Activated T-cell treated with anti-CD3 and anti-CD28 coated beads, Interleukin-2, amount 50 U/mL, for 72 hours (primary cell): ENCODE measurements around the gene DCLRE1C. TPM values are rescaled to one million over a fixed set of nuclear protein-coding genes. Genes with fewer than 3 reads are reported as not detected.
"Not testable (repeated sequence)": the region's sequence is repeated elsewhere in the genome, so short reads cannot be mapped to it uniquely, and the experiment has no call there.

Experiments
- ATAC-seq, 2 donors: fragments of 150-1000 bp; cut with Tn5 transposase; replicated peaks in 1 of 2; 2 replicates each; pipeline ENCODE4 v1.10.0; 2021; ENCODE audit warnings: moderate library complexity in 2 of 2, mild to moderate bottlenecking in 1 of 2
- DNase-seq, 2 donors: peaks; one replicate each; pipeline ENCODE4 v3.0.0; 2021 to 2022; ENCODE audit warnings: mixed read lengths in 1 of 2
- H3K27ac Mint-ChIP-seq: one replicate; pipeline ENCODE4 v1.8.0; 2022; ENCODE audit warnings: mild to moderate bottlenecking, moderate library complexity, mixed read lengths
- H3K27me3 Mint-ChIP-seq: one replicate; pipeline ENCODE4 v1.8.0; 2022; ENCODE audit warnings: low read depth, mixed read lengths
- H3K36me3 Mint-ChIP-seq, 2 donors: one replicate each; pipeline ENCODE4 v1.8.0; 2022; ENCODE audit warnings: mixed read lengths in 2 of 2, mild to moderate bottlenecking in 1 of 2; ENCODE audit not compliant: insufficient read depth in 2 of 2
- H3K4me1 Mint-ChIP-seq: one replicate; pipeline ENCODE4 v1.8.0; 2022; ENCODE audit warnings: low read depth, mixed read lengths
- H3K4me3 Mint-ChIP-seq, 2 donors: one replicate each; pipeline ENCODE4 v1.8.0; 2022; ENCODE audit warnings: mild to moderate bottlenecking in 2 of 2, mixed read lengths in 2 of 2, moderate library complexity in 2 of 2
- H3K9me3 Mint-ChIP-seq, 2 donors: one replicate each; pipeline ENCODE4 v1.8.0; 2022; ENCODE audit warnings: mixed read lengths in 2 of 2
- total RNA-seq, 2 donors: library from RNA; stranded (reverse); gene quantifications; one replicate each; pipeline ENCODE4 v1.2.3, GENCODE V29; 2022

The DCLRE1C gene
- total RNA-seq, 2 donors from 2014 or later = 22.9 to 25.8 TPM

DNA sequence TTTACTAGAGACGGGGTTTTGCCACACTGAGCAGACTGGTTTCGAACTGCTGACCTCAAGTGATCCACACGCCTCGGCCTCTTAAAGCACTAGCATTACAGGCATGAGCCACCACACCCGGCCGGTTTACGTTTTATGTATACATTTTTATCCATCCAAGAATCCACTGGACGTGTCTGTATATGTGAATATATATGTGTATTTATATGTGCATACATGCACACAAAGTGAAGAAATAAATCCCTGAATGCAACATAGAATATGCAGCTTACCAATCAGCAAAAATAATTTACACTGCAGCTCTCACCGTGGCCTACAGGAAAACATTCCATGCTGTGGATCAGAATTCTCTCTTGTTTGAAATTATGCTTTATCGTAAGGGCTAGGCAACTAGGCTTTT lies 23.3 kb downstream of the DCLRE1C start:
- Mint-ChIP-seq H3K36me3 (peaks cover 5 to 40% of the 10 kb centered on the region in 2 donors), H3K4me3 (no peak overlapping the region), H3K9me3 (no peaks in the 10 kb centered on the region), H3K27me3 (no peaks in the 10 kb centered on the region), H3K4me1 (no peaks in the 10 kb centered on the region), H3K27ac (no peak overlapping the region)
- ATAC-seq = no peak
- DNase-seq = no peak

DNA sequence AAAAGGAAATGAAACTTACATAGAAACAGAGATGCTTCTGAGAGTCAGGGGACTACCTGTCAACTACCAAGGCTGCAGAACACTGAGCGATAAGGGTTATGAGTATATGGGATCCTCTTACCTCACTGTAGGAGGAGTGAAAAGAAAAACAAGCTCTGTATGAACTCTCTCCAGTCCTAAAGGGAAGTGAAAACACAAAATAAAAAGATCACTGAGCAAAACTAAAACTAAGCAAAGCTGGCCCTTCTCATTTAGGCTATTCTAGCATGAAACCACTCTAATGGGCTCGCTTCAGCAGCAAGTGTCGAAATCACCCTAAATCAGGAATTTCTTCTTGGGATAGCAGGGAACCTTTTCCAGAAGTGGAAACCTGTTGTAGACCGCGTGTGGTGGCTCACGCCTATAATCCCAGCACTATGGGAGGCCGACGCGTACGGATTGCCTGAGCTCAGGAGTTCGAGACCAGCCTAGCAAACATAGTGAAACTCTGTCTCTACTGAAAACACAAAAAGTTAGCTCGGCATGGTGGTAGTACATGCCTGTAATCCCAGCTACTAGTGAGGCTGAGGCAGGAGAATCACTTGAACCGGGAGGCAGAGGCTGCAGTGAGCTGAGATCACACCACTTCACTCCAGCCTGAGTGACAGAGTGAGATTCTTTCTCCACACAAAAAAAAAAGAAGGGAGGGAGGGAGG lies 27.0 kb downstream of the DCLRE1C start:
- no peaks in the 10 kb centered on the region for H3K9me3 Mint-ChIP-seq
- H3K4me3 Mint-ChIP-seq = no peak overlapping the region
- DNase-seq (no peak), ATAC-seq (no peak)
- H3K27me3 Mint-ChIP-seq = no peaks in the 10 kb centered on the region
- no peaks in the 10 kb centered on the region for H3K4me1 Mint-ChIP-seq
- H3K27ac Mint-ChIP-seq = no peak overlapping the region
- peaks cover 8 to 38% of the 10 kb centered on the region in 2 donors for H3K36me3 Mint-ChIP-seq

DNA sequence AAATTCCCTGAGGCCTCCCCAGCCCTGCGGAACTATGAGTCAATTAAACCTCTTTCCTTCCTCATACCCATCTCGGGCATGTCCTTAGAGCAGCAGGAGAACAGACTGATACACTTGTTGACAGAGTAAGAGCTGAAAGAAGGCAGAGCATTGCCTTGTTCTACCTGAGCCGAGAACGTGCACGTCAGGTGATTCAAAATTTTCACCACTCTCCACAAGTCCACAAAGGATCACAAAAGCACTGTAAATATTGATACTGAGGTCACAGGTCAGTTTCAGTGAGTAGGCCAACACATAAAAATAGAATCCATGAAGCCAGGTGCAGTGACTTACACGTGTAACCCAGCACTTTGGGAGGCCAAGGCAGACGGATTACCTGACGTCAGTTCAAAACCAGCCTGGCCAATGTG lies 27.8 kb downstream of the DCLRE1C start:
- Mint-ChIP-seq H3K27ac (no peak overlapping the region), H3K4me3 (no peak overlapping the region), H3K36me3 (peaks cover 14 to 39% of the 10 kb centered on the region in 2 donors), H3K27me3 (no peaks in the 10 kb centered on the region), H3K4me1 (no peaks in the 10 kb centered on the region), H3K9me3 (no peaks in the 10 kb centered on the region)
- ATAC-seq (no peak), DNase-seq (no peak)

DNA sequence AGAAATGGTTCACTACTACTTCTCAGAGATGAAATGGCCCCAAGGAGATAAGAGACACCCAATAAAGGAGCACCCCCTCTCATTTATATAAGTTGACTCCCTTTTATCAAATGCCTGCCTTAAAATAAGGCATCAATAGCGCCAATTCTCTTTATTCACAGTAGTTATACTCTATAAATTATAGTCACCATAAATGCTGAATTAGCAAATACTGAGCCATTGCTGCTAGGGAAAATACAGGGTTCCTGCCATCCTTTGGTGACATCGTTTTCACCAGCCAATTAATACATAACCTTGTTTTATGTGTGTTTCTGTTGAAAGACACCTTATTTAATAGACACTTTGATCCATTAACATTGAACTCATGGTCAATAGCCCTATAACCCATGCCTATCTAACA lies 28.6 kb downstream of the DCLRE1C start:
- Mint-ChIP-seq H3K27me3 (no peaks in the 10 kb centered on the region), H3K27ac (no peak overlapping the region), H3K4me1 (no peaks in the 10 kb centered on the region), H3K4me3 (no peak overlapping the region), H3K9me3 (no peaks in the 10 kb centered on the region), H3K36me3 (peaks cover 14 to 42% of the 10 kb centered on the region in 2 donors)
- DNase-seq (no peak), ATAC-seq (no peak)

DNA sequence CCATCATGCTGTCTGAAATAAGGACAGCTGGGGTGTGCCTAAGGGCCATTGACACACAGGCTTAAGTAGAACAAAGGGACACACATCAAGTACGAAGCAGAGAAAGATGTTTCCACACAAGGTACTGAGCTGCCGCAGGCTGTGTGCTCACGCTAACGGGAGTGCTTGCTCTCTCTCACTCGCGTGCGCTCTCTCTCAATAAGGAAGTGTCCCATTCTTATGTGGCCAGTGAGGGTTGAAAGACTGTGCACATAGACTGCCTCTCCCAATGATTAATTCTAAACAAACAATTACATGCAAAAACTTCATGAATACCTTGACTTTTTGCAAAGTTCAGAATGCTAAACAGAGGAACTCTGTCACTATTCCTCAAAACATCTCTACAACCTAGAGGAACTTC lies 29.9 kb downstream of the DCLRE1C start:
- H3K4me1 Mint-ChIP-seq = no peaks in the 10 kb centered on the region
- peaks cover 20 to 54% of the 10 kb centered on the region in 2 donors for H3K36me3 Mint-ChIP-seq
- H3K4me3 Mint-ChIP-seq = no peak overlapping the region
- H3K27me3 Mint-ChIP-seq = no peaks in the 10 kb centered on the region
- no peak overlapping the region for H3K27ac Mint-ChIP-seq
- no peaks in the 10 kb centered on the region for H3K9me3 Mint-ChIP-seq
- no peak for DNase-seq
- ATAC-seq = no peak

DNA sequence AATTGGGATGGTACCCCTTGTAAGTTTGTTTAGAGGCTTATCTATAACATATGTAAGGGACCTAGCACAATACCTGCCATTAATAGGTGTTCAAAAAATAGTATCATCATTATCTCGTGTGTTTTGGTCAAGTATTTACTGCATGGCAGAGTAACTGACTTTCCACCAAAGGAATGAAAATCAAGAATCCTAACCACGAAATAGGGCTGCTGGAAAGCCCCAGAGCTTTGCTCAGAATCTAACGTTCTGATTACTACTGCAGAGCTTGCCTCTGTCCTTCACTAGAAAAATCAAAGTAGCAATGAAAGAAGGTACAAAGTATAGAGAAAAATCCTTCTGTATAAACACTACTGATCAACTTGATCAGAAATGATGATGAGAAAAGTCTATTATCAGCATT lies 34.9 kb downstream of the DCLRE1C start:
- Mint-ChIP-seq H3K27me3 (no peaks in the 10 kb centered on the region), H3K9me3 (peaks cover 0 to 2% of the 10 kb centered on the region in 2 donors), H3K36me3 (peaks cover 36 to 64% of the 10 kb centered on the region in 2 donors), H3K4me3 (no peak overlapping the region), H3K4me1 (peaks cover 16% of the 10 kb centered on the region), H3K27ac (no peak overlapping the region)
- DNase-seq (no peak), ATAC-seq (no peak)

DNA sequence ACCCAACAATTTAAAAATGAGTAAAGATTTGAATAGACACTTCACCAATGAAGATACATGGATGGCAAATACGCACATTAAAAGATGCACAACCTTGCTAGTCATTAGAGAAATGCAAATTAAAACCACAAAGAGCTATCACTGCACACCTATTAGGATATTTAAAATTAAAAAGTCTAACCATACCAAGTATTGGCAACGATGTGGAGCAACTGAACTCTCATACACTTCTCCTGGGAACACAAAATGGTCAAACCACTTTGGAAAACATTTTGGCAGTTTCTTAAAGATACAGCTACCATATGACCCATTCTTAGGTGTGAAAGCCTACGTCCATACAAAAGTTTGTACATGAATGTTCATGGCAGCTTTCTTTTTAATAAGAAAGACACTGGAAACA lies 36.1 kb downstream of the DCLRE1C start:
- Mint-ChIP-seq H3K36me3 (peaks cover 37 to 75% of the 10 kb centered on the region in 2 donors), H3K27ac (no peak overlapping the region), H3K4me1 (peaks cover 16% of the 10 kb centered on the region), H3K4me3 (no peak overlapping the region), H3K9me3 (peaks cover 0 to 2% of the 10 kb centered on the region in 2 donors), H3K27me3 (no peaks in the 10 kb centered on the region)
- ATAC-seq (no peak), DNase-seq (no peak)

DNA sequence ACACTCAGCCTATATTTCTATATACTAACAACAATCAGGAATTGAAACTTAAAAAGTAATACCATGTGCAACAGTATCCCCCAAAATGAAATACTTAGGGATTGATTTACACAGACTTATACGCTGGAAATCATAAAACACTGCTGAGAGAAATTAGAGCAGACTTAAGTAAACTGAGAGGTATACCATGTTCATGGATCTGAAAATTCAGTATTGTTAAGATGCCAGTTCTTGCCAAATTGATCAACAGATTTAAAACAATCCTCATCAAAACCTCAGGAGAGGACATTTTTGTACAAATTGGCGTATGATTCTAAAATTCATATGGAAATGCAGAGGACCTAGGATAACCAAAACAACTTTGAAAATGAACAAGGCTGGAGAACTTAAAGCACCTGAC lies 37.3 kb downstream of the DCLRE1C start:
- Mint-ChIP-seq H3K4me1 (peaks cover 16% of the 10 kb centered on the region), H3K27me3 (no peaks in the 10 kb centered on the region), H3K4me3 (no peak overlapping the region), H3K27ac (no peak overlapping the region), H3K9me3 (peaks cover 0 to 2% of the 10 kb centered on the region in 2 donors), H3K36me3 (peaks cover 36 to 73% of the 10 kb centered on the region in 2 donors)
- no peak for DNase-seq
- no peak for ATAC-seq

DNA sequence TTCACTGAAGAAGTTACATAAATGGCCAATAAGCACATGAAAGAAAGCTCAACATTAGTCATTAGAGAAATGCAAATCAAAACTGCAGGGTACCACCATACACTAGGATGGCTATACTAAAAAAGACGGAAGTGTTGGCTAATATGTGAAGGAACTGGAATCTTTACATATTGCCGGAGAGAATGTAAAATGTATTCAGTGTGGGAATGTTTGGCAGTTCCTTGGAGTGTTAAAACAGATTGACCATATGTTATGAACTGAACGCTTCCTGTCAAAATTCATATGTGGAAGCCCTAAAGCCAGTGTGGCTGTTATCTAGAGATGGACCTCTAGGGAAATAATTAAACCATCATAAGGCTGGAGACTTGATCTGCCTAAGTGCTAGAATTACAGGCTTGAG lies 42.1 kb downstream of the DCLRE1C start:
- ATAC-seq (no peak), DNase-seq (no peak)
- no peaks in the 10 kb centered on the region for H3K27me3 Mint-ChIP-seq
- no peak overlapping the region for H3K27ac Mint-ChIP-seq
- H3K9me3 Mint-ChIP-seq = peaks cover 0 to 4% of the 10 kb centered on the region in 2 donors
- peaks cover 25% of the 10 kb centered on the region for H3K4me1 Mint-ChIP-seq
- H3K36me3 Mint-ChIP-seq = peaks cover 34 to 62% of the 10 kb centered on the region in 2 donors
- H3K4me3 Mint-ChIP-seq = no peak overlapping the region

DNA sequence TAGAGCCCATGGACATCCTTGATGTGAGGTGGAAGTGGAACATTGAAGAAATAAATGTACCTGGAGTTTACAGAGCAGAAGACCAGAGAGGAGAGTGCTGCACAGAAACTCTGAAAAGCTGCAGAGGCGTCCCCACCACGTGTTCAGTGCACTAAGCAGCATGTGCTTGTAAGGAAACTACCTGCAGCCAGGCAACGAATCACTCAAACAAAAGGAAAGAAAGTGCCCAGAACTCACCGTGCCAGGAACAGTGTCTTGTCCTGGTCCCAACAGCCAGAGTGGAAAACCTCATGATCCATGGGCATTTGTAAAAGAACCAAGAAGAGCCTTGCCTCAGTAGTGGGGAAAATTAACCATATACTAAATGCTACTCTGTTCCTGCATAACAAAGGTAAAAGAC lies 42.9 kb downstream of the DCLRE1C start:
- ATAC-seq (no peak), DNase-seq (no peak)
- no peak overlapping the region for H3K27ac Mint-ChIP-seq

DNA sequence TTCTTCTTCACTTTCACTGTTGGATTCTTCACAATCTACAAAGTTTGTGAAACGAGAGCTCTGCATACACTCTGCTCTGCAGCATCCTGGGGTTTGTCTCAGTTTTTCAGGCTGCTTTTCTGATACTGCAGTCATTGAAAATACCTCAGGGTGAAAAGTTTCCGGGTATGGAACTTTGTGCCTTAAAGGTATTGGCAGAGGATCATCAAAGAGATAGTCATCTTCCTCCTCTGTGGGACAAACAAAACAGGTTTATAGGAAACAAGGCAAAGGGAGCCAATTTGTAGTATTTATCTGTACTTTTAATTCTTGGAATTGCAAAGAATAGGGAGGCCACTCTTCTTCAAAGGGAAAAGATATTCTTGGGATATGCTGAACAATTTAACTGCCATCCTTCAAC lies 44.8 kb downstream of the DCLRE1C start:
- H3K27me3 Mint-ChIP-seq = no peaks in the 10 kb centered on the region
- ATAC-seq (no peak), DNase-seq (no peak)
- H3K4me3 Mint-ChIP-seq = no peak overlapping the region
- peaks cover 18% of the 10 kb centered on the region for H3K4me1 Mint-ChIP-seq
- peaks cover 0 to 4% of the 10 kb centered on the region in 2 donors for H3K9me3 Mint-ChIP-seq
- peak overlapping the region; percentile 28 for H3K27ac Mint-ChIP-seq
- peaks cover 28 to 50% of the 10 kb centered on the region in 2 donors for H3K36me3 Mint-ChIP-seq

More for the DNA sequence above, 42.9 kb downstream of the DCLRE1C start:
- peaks cover 32 to 58% of the 10 kb centered on the region in 2 donors for H3K36me3 Mint-ChIP-seq
- H3K4me3 Mint-ChIP-seq = no peak overlapping the region
- H3K27me3 Mint-ChIP-seq = no peaks in the 10 kb centered on the region
- H3K9me3 Mint-ChIP-seq = peaks cover 0 to 4% of the 10 kb centered on the region in 2 donors
- peaks cover 23% of the 10 kb centered on the region for H3K4me1 Mint-ChIP-seq

DNA sequence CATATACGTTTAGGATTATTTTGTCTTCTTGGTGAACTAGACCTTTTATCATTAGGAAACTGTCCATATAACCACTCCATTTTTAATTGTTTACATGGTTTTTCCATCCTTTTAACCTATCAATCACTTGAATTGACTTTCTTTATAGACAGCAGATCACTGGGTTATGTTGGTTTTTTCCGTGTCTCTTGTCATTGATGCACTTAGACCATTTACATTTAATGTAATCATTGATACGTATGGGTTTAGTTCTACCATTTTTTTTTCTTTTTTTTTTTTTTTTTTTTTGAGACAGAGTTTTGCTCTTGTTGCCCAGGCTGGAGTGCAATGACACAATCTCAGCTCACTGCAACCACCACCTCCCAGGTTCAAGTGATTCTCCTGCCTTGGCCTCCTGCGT lies 46.3 kb downstream of the DCLRE1C start:
- not testable (repeated sequence) for H3K4me3 Mint-ChIP-seq, H3K27me3 Mint-ChIP-seq, H3K9me3 Mint-ChIP-seq, ATAC-seq, H3K27ac Mint-ChIP-seq, DNase-seq
- Mint-ChIP-seq H3K4me1 (peaks cover 18% of the 10 kb centered on the region), H3K36me3 (peaks cover 24 to 35% of the 10 kb centered on the region in 2 donors)

DNA sequence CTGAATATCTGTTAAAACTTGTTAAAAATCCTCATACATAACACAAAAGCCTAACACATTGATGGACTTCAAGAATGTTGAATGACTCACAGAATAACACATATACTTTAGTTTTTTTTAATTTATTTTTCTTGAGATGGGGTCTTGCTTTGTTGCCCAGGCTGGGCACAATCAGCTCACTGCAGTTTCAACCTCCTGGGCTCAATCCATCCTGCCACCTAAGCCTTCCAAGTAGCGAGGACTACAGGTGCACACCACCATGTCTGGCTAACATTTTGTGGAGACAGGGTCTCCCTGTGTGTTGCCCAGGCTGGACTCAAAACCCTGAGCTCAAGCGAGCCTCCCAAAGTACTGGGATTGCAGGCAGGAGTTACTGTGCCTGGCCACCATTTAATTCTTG lies 47.1 kb downstream of the DCLRE1C start:
- Mint-ChIP-seq H3K27me3 (no peaks in the 10 kb centered on the region), H3K4me1 (peaks cover 18% of the 10 kb centered on the region), H3K27ac (no peak overlapping the region), H3K36me3 (peaks cover 24 to 34% of the 10 kb centered on the region in 2 donors), H3K9me3 (peaks cover 0 to 4% of the 10 kb centered on the region in 2 donors), H3K4me3 (no peak overlapping the region)
- no peak for DNase-seq
- ATAC-seq = no peak

DNA sequence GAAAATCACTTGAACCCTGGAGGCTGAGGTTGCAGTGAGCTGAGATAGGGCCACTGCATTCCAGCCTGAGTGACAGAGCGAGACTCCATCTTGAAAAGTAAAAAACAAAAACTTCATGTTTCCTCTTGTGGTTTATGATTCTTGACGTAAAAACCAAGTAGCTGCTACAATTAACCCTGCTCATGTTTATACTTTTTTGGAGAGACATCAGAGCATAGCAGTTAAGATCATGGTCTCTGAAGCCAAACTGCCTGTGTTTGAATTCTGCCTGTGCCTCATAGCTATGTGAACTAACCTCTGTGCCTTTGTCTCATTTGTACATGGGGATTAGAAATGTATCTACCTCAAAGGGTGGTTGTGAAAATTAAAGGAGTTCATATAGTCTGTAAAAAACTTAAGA lies 48.0 kb downstream of the DCLRE1C start:
- ATAC-seq = no peak
- Mint-ChIP-seq H3K4me1 (peaks cover 17% of the 10 kb centered on the region), H3K4me3 (no peak overlapping the region), H3K27me3 (no peaks in the 10 kb centered on the region), H3K27ac (peak overlapping the region; percentile 19), H3K9me3 (peaks cover 0 to 4% of the 10 kb centered on the region in 2 donors), H3K36me3 (peaks cover 19 to 28% of the 10 kb centered on the region in 2 donors)
- no peak for DNase-seq
